GM12801 (cell line): ENCODE data around the gene KIAA0232.

Experiments used
- TF ChIP-seq, protein P1 (sequence below): IDR thresholded peaks from one replicate; pipeline ENCODE4 v1.5.1; 2011; ENCODE audit warnings: control low read depth; ENCODE audit not compliant: insufficient read length; ENCODE audit errors: extremely low read depth

The KIAA0232 gene

GRCh38 chr4:6908432-6909112 is 126.0 kb downstream of the KIAA0232 start:
- TF ChIP-seq, protein P1, sequence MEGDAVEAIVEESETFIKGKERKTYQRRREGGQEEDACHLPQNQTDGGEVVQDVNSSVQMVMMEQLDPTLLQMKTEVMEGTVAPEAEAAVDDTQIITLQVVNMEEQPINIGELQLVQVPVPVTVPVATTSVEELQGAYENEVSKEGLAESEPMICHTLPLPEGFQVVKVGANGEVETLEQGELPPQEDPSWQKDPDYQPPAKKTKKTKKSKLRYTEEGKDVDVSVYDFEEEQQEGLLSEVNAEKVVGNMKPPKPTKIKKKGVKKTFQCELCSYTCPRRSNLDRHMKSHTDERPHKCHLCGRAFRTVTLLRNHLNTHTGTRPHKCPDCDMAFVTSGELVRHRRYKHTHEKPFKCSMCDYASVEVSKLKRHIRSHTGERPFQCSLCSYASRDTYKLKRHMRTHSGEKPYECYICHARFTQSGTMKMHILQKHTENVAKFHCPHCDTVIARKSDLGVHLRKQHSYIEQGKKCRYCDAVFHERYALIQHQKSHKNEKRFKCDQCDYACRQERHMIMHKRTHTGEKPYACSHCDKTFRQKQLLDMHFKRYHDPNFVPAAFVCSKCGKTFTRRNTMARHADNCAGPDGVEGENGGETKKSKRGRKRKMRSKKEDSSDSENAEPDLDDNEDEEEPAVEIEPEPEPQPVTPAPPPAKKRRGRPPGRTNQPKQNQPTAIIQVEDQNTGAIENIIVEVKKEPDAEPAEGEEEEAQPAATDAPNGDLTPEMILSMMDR, result no peak

DNA sequence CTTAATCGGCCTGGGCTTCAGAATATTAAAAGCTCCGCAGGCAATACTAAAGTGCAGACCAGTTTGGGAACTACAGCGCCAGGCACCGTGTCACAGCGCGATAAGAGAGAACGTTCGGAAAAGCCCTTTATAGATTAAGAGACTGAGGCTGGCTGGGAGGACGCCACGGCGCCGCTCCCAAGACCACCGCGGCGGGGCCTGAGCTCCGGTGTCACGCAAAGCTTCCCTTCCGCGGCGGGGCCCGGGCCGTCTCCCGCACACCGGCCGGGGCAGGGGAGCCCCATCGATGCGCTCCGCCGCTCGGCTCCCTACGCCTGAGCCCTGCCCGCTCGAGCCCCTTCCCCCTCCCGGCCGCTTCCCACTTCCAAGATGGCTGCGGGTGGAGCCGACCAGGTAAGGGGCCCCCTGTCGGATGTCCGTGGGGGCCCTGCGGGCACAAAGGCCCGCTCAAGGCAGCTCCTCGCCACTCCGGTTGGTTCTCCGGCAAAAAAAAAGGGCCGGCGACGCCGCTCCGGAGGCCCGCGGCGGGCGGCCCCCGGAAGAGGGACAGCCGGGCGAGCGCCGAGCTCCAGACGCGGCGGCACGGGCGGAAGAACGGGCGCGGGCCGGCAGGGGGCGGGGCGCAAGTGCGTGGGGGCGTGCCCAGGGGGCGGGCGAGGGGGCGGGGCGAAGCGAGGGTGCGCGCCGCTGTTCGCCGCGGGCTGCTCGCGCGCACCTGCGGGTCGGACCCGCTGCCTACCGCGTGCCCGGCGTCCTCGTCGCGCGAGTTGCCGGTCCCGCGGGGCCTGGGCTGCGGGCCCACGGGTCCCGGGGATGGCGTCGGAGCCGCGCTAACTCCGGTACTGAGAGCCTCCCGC is 126.8 kb downstream of the KIAA0232 start, which contains the start of gene TBC1D14:
Gene TBC1D14, plus strand, starts transcription at position 714 of the 857 bp plus-strand sequence. CDS start 13,564 bp downstream, outside the sequence.
- TF ChIP-seq, protein P1, result no peak

- TF ChIP-seq, protein P1, result no peak
These were observed 127.4 kb downstream of the KIAA0232 start for GRCh38 chr4:6909970-6910339.

GRCh38 chr4:6910340-6910959 is 127.9 kb downstream of the KIAA0232 start:
- TF ChIP-seq, protein P1, result no peak

DNA sequence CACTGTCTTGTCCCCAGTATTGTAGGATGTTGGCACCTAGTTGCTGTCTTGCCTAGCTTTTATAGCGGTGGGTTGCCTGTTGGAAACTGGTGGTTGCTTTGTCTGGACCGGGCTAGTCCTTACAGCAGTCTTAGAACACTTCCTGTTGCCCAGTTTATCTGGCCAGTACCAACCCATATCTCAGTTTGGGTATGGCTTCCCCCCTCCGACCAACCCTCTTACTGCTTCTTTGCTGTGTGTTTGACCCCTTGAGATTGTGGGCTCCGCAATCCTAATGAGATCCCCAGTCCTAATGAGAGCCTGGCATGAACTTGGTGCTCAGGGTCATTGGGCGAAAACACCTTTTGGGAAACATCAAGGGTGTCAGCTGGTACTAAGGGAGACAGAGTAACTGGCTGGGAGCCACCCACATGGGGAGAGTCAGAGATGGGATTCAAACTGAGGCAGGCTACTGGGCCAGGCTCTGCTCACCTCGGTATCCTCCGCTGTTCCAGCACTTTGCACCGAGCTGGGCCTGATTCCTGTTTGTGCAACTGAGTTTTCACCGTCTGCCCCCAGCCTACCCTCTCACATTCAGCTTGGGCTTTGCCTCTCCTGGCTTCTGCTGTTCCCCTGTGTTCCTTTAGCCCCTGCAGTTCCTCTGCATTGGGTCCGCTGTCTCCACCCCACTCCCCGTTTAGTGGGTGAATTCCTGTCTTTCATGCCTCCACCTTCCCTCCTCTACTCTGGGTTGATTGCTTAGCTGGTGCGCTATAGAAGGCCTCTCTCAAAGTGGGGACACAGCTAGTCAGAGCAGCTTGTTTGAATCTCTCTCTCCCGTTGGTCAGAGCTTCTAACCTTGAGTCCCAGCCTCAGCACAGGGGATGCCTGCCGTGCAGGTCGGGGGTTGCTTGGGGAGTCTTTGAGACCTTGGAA is 128.7 kb downstream of the KIAA0232 start:
- TF ChIP-seq, protein P1, result no peak

- TF ChIP-seq, protein P1, result no peak
These were observed 129.9 kb downstream of the KIAA0232 start for GRCh38 chr4:6912441-6912840.
